ENCODE data around the gene RIOK2.
"Not testable (repeated sequence)": the region's sequence is repeated elsewhere in the genome, so short reads cannot be mapped to it uniquely, and the experiment has no call there.

Gene RIOK2

DNA sequence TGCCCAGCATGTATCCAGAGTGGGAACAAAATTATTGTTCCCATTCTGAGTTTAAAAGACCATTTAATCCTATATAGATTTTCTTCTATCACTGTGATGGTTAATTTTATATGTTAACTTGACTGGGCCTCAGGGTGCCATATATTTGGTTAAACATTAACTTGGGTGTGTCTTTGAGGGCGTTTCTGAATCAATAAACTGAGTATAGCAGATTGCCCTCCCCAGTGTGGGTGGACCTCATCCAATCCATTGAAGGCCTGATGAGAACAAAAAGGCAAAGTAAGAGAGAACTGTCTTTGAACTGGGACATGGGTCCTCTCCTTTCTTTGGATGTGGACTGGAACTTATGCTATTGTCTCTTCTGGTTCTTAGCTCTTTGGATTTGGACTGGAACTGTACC, 17.3 kb downstream of the RIOK2 start:
- no peak for DNase-seq

DNA sequence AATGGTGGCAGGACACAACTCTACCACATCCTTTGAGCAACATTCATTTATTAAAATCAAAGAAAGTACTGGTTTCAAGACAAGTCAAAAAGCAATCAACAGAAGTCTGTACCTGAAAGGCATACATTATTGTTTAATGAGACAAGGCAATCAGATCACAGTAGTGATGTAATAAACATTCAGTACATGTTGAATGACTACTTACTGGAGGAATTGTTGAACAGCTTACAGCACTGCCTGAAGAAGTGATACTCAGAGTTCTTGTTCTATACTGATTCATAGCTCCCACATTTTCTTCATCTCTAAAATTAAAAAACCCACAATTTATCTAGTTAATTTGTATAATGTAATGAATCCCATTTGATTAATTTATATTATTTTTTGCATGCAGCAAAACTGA, 18.2 kb downstream of the RIOK2 start:
- no peak for DNase-seq

DNA sequence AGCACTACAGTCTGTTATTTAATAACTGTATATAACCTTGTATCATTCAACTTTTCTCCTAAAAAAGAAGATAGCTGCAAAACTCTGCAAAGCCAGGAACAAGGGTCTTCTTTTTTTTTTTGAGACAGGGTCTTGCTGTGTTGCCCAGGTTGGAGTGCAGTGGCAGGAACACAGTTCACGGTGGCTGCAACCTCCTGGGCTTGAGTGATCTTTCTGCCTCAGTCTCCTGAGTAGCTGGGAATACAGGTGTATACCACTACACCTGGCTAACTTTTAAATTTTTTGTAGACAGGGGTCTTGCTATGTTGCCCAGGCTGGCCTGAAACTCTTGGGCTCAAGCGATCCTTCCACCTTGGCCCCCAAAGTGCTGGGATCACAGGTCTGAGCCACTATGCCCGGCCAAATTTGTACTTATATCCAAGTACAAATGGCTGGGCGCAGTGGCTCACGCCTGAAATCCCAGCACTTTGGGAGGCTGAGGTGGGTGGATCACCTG, 19.2 kb downstream of the RIOK2 start:
- no peak for DNase-seq

DNA sequence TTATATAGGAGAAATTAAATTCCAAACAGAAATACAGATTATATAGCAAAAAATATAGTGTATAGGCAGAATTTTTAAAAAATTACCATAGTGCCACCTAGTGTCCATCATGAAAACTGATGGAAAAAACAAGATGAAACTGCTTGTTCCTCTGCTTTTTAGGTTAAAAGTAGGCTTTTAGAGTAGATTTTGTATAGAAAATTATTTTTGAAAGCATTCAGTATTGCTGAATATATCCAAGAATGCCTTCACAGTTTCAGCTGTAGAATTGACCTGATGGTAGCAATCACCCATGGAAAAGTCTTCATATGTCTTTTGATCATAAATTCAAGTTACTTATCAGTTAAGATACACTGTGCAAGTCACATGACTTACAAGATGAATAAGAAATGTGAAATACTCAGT, 19.7 kb downstream of the RIOK2 start:
- DNase-seq: peak in 2 of 4 experiments; percentile 40 to 43

DNA sequence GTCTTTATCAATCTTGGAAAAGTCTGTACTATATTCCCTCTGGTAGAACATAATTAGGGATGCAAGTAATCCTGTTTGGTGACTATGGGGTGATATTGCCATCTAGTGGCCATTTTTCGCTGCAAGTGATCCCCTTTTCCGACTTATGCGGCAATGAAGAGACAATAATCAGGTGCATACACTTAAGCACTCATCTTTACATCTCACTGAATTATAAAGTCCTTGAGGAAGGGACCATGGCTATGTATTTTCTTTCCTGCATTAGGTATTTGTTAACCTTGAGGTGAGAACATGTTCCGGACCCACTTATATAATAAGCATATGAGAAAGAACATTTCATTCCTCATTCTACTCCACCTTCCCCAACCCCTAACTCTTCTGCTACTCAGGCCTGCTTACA, 21.0 kb downstream of the RIOK2 start:
- peak; percentile 69 to 79 (median 75) for DNase-seq

DNA sequence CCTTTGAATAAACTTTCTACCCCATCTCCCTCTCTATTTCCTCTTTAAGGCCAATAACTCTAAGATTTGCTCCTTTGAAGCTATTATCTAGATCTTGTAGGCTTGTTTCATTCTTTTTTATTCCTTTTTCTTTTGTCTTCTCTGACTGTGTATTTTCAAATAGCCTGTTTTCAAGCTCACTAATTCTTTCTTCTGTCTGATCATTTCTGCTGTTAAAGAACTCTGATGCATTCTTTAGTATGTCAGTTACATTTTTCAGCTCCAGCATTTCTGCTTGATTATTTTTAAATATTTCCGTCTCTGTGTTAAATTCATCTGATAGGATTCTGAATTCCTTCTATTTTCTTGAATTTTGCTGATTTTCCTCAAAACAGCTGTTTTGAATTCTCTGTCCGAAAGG, 25.4 kb downstream of the RIOK2 start:
- DNase-seq: no peak

DNA sequence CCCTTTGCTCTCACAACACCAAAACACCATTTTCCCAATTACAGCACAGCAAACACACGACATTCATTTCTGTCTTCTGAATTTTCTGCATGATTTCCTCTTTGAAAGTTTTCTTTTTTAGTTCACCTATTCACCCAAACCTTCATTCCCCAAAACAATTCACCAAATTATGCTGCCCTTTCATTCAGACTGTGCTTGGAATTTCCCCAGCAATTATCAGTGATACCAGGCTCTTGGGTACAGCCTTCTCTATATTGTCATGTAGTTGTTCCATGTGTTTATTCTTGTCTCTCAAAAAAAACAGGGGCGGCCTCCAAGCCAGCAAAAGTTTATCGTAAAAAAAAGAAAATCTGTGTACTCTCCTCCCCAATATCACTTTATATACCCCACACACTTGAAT, 31.7 kb downstream of the RIOK2 start:
- DNase-seq: no peak

DNA sequence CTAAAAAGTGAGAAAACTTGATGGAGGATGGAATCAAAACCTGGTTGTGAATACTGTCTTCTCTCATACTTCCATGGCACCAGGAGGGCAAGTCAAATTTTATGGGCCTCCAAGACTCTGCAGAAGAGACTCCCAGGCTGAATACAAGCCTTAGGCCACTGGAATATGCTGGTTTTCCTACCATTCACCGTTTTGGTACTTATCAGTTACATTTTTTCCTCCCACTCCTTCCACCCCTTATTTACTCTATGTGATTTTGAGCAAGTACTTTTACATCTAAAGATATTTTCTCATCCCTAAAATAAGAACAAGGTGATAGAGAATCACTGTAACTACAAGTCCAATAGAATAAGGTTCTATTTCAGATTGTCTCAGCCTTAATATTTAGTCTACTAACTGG, 32.6 kb downstream of the RIOK2 start:
- DNase-seq: no peak

DNA sequence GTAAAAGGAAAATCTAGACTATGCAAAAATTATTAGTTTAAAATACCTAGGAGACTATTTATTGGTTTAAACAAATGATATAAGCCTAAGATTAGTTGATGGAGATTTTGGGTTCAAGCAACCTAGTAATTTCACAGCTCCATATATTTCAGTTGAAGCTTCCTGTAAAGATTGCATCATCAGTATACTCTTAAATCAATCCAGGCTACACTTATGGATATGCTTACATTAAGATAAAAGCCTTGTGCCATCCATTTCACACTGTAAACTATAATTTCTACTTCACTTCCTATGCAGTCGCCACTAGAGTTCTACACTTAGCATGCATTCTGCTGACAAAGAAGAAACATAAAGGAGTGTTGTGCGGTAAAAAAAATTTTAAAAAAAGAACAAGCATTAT, 33.3 kb downstream of the RIOK2 start:
- no peak for DNase-seq

DNA sequence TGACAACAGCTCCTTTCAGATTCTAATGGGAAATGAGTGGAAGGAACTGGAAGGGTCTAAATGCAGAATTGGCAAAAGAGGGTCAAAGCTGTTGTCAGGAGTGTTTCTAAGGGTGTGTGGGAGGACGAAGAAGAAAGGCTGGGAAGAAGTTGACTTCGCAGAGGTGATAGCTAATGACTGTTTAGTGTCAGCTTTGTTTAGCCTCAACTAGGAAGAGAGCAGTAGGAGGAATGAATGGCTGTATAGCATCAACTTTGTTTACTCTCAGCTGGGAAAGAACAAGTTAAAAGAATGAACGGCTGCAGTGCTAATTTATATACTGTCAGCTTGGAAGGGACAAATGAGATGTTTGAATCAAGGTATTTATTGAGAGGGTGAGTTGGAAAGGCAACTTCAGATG, 34.8 kb downstream of the RIOK2 start:
- DNase-seq: no peak

DNA sequence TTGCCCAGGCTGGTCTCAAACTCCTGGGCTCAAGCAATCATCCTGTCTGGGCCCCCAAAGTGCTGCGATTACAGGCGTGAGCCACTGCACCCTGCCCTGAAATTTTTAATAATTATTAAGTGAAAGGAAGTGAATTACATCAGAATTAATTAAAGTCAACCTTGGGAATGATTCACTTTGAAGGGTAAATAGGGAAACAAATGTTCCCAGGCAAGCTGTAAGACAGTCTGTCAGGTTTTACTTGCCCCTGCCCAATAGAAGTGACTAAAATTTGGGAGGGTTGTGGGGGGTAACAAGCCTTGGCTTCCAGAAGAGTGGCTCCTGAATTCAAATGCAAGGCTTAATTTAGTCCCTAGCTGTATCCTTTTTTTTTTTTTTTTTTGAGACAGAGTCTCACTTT, 39.3 kb downstream of the RIOK2 start:
- no peak for DNase-seq

DNA sequence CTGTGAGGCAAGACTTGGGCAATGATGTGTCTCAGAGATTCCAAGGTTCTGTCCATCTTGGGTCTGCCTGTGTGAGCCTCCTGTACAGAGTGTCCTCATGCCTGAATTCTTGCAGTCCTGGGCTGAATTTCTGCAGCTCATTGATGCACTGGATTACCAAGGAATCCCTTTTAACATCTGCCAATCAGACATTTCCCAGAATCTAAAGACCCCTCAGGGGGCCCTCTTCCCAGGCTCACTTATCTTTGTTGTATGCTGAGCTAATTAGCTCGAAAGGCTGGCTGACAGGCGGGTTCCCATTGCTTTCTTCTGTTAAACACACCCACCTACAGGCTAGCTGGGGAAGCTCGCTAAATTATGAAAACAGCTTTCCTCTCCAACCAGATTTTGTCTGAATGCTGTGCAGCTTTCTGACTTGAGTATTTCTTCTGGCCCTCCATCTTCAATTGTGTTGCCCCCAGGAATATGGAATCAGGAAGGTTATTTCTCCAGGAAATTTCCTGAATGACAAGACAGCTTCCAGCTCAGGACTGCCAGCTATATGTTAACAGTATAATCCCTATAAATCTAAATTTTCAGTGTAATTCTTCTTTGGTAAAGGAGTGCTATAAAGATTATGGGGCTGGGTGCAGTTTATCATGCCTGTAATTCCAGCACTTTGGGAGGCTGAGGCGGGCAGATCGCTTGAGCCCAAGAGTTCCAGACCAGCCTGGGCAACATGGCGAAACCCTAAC, 40.4 kb downstream of the RIOK2 start, which contains the start of gene LIX1:
TSS of gene LIX1 (minus strand) at position 91 of the 734 bp plus-strand sequence. CDS start at position 56, 35 bp downstream.
- DNase-seq: peak; percentile 43 to 75 (median 66)

DNA sequence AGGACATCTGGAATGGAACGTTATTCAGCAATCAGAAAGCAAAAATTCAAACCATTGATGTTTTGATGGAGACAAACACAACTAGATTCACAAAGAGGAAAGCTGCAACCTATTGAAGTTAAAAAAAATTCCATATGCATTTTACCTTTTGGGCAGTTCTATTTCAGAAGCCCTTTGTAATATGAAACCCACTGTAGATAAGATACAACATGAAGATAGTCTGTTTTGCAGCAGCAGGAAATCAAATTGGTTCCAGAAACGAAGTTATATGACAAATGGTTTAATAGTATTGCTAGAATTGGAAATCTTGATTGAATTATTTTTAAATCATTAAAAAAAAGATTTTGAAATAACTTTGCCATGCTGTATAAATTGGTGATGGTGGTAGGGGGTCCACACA, 41.5 kb downstream of the RIOK2 start:
- no peak for DNase-seq

DNA sequence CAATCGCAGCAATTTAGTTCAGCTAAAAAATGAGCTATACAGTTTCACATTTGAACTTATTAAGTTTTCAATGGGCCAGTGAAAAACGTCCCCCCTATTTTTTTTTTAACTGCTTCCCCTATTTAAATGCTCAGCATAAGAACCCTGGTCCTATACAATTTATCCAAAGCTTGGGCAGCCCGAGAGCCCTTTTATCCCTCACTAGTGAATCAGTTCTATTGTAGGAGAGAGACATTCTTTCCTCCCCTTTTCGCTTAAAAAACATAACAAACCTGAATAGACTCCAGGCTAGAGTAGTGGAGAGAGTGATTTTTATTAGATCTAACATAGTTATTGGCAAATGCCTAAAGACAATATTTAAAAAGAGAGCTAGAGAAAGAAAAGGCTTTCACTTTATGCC, 42.0 kb downstream of the RIOK2 start:
- no peak for DNase-seq

DNA sequence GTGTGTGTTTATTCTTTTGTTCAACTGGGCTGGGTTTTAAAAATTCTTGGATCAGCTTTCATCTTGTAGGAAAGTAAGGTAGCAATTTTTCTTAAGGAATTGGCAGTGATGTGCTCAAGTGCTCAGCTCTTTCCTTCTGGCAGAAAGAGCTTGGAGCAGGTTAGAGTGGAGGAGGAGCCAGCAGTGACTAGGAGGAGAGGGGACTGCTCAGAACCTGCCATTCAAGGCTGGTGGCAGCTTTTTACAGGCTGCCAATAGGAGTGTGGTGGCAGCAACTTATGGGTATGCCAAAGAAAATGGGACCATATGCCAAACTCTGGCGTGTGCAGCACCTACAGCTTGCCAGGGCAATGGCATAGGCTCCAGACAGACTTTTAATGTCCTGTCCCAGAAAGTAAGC, 42.8 kb downstream of the RIOK2 start:
- DNase-seq: not testable (repeated sequence)

DNA sequence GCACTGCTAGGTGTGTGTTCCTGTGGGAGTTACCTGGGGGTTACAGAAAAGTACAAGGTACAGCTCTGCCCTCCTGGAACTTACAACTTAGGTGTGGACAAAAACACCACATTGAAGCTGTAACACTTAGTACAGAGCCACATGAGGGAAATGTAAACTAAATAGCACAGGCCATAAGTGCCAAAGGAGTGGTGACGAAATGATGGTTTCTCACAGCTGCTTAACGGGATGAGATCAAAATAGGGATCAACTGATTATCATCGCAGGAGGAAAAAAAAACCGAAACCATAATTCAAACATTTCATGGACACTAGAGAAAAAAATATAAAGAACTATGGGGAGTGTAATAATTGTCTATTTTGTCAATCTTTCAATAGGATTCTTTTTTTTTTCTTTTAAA, 46.6 kb downstream of the RIOK2 start:
- no peak for DNase-seq

DNA sequence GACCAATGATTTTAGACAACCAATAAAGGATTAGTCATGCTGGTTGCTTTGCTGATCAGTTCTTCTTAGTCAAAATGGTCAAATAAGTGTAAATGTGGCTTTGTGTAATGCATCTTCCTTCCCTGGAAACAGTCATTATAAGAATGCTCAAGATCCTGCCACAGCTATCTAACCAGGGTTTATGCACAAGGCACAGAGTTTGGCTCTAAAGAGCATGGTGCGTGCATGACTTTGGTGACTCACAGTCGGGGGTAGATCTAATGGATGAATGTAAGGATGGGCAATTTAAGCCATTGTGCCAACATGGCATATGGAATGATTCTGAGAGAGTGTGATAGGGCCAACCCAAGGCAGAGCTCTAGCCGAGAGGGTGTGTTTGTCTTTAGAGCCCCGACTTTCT, 47.2 kb downstream of the RIOK2 start:
- DNase-seq: no peak

DNA sequence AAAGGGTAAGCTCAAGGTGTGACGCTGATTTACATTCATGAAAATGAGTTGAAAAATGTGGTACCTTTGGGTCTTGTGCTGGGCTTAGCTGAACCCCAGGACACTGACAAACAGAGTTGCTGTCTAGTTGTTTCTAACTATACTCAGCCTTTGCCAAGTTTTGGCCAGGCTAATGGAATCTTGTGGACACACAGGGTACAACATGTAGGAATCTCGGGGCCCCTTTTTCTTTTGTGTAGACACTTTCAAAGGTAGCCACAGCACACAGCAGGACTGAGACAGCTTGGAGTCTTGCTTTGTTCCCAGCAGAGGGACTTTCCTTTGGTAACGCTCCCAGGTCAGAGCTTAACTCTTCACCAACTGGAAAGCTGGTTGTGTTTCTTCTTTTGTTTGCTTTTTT, 48.4 kb downstream of the RIOK2 start:
- no peak for DNase-seq

DNA sequence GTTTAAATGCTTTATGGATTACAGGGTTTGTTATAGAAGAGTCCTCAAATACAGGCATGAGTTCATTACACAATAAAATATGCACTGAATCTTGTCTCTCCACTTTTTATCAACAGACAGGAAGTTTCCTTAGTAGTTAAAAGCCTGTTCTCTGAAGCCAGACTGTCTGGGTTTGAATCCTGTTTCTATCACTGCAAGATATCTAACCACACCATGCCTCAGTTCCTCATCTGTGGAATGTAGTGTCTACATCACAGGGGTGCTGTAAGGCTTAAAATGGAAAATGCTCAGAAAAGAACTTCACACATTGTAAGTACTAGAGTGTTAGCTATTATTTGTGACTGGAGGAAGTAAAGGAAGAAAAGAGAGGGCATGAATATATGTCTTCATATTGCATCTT, 49.9 kb downstream of the RIOK2 start:
- DNase-seq: peak in 2 of 4 experiments; percentile 19 to 27

DNA sequence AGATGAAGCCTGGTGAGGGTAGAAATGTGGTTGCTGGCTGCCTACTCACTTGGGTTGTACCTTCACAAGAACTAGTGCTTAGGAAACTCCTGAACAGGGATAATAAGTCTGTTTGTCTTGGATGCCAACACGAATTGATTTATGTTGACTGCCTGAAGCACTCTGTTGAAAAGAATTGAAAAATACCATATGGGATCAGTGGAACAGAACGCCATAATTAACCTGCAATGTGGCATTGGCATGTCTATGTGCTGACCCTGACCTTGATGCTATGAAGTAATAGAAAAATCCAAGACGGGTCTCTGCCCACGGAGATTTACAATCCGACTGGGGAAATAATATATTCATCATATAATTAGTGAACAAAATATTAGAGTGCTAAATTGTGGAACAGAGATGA, 51.1 kb downstream of the RIOK2 start:
- DNase-seq: no peak

DNA sequence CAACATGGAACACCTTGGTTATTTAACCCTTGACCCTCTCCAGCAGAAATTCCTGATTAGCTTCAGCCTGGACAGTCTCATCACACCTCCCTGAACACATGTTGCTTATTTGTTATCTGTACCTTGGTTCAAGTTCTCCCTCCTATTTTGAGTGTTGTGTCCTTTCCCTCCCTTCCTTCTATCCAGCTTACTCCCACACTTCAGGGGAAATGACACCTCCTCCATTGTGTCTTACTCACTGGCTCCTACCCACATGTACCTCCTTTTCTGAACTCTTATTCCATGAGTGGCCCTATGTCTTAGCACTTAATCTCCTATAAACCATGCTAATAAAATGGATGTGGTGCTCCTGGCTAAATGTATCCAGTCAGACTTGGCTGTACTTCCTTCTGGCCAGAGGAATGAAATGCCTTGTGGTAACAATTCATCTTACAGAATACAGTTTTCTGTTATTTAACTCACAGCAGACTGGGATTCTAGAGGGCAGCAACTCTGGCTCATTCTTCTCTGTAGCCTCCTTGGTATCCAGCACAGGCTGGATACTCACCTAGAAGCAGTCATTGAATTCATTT, 51.8 kb downstream of the RIOK2 start:
- DNase-seq: peak in 1 of 4 experiments; percentile 12

DNA sequence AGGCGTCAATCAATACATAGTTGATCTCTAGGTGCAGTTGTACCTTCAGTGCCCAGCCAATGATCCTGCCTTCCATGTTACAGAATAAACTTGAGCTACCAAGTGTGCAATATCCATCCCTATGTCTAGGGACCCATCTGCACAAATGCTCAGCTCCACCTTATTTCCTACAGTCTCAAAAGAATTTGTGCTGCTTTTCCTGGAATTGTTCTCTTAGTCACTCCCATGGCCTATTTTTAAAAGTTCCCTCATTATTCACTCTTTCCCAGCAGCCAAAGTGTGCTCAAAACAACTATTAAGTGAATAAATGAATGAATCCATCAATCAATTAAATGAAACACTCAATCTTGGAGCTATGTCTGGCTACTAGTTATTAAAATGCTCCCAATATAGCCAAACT, 55.3 kb downstream of the RIOK2 start:
- no peak for DNase-seq

DNA sequence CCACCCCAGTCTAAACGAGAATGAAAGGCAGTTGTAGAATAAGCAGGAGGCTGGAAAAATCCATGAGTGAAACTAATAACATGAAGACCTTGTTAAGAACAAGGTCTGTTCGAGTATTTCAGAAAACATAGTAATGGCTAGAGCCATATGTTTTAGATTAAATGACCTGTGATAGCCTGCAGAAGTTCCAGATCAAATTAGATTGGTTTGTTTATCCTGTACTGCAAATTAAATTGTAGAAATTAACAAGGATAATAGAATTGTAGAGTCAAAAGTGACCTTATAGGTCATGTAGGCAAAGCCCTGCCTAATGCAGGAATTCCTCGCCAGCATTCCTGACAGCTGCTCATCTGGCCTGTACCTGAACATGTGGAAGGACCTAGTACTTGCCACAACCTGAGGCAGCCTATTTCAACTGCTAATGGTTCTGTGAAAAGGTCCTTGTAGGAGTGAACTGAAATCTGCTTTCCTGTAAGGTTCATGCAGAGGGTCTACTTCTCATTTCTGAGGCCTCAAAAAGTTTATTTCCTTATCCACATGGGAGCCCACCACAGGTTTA, 57.8 kb downstream of the RIOK2 start:
- no peak for DNase-seq

DNA sequence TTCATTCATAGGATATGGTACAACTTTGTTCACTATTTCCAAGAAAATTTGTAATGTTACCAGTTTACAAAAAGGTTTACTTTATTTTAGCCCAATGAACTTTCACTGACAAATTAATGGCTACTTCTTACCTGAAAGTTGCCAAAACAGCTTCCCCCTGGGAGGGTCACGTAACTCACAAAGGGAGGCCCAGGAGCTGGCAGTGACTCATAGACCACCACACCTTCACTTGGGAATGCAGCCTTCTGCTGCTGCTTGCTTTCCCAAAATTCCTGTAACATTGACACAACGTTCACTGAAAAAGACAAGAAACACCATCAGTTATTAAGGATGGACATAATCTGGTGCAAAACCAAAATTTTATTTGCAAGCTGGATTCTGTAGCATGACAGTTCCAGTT, 58.7 kb downstream of the RIOK2 start:
- no peak for DNase-seq

Data from suppressor macrophage (primary cell).